Osteocyte (in vitro differentiated cells): Measurements from ENCODE around the gene CKS1B. TPM values are rescaled to one million over a fixed set of nuclear protein-coding genes. Genes with fewer than 3 reads are reported as not detected.

Experiments
- DNase-seq: peaks from one replicate; pipeline ENCODE4 v3.0.0; 2021; ENCODE audit warnings: mixed read lengths; ENCODE audit not compliant: unreplicated experiment; ENCODE audit errors: extremely low spot score
- H3K27ac Mint-ChIP-seq: one replicate; pipeline ENCODE4 v1.8.0; 2021; ENCODE audit warnings: mild to moderate bottlenecking, mixed read lengths; ENCODE audit not compliant: unreplicated experiment
- H3K27me3 Mint-ChIP-seq: one replicate; pipeline ENCODE4 v1.8.0; 2021; ENCODE audit warnings: mixed read lengths; ENCODE audit not compliant: unreplicated experiment
- H3K36me3 Mint-ChIP-seq: one replicate; pipeline ENCODE4 v1.8.0; 2021; ENCODE audit warnings: mixed read lengths; ENCODE audit not compliant: unreplicated experiment
- H3K4me1 Mint-ChIP-seq: one replicate; pipeline ENCODE4 v1.8.0; 2021; ENCODE audit warnings: mixed read lengths; ENCODE audit not compliant: unreplicated experiment
- H3K4me3 Mint-ChIP-seq: one replicate; pipeline ENCODE4 v1.8.0; 2021; ENCODE audit warnings: mild to moderate bottlenecking, moderate library complexity, mixed read lengths; ENCODE audit not compliant: unreplicated experiment
- H3K9me3 Mint-ChIP-seq: one replicate; pipeline ENCODE4 v1.8.0; 2021; ENCODE audit warnings: mixed read lengths; ENCODE audit not compliant: unreplicated experiment
- CTCF ChIP-seq: fragments of 200-600 bp; sonication (generic); IDR thresholded peaks from 2 replicates; pipeline ENCODE4 v1.5.0; 2021; ENCODE audit warnings: antibody characterized with exemption, mild to moderate bottlenecking, moderate library complexity
- total RNA-seq: library from RNA; stranded (reverse); gene quantifications from 2 replicates; pipeline ENCODE4 v1.2.1, GENCODE V29; 2021

The CKS1B gene
- total RNA-seq, 1 donor from 2014 or later: 38.5 TPM

DNA sequence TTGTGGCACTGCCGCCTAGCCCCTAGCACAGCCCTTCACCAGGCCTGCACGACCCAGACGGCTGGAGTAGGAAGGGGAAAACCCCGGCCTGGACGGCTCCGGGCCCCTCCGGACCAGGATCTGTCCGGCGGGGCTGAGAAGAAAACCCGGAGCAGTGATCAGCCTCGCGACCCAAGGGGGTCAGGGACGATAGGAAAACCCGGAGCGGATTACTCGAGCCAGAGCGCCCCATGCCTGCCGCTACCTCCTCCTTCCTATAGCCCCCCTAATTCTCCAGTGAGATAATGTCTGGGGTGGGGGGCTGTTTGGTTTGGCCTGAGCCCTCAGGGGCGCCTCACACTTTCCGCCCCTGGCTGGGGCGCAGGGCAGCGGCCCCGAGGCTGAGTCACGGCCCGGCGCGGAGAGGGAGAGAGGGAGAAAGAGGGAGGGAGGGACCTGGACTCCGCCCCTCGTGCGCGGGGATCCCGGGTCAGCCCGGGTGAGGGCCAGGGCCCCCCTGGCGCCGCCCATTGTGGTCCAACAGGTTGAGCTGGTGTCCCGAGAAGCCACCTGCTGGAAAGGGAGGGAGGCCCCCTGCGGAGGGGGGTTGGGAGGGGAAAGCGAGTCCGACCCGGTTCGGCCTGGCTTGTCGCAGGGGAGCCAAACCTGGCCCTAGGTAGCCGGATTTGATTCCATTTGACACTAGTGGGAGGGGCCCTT is 26.4 kb downstream of the CKS1B start:
- peak overlapping the region; percentile 94 for H3K4me3 Mint-ChIP-seq
- H3K9me3 Mint-ChIP-seq: no peaks in the 10 kb centered on the region
- H3K27me3 Mint-ChIP-seq: no peaks in the 10 kb centered on the region
- no peaks in the 10 kb centered on the region for H3K36me3 Mint-ChIP-seq
- peak overlapping the region; percentile 95 for H3K27ac Mint-ChIP-seq
- DNase-seq: peak; percentile 91
- peaks cover 31% of the 10 kb centered on the region for H3K4me1 Mint-ChIP-seq
- TF ChIP-seq CTCF: no peak

- peaks cover 31% of the 10 kb centered on the region for H3K4me1 Mint-ChIP-seq
- no peaks in the 10 kb centered on the region for H3K9me3 Mint-ChIP-seq
- no peaks in the 10 kb centered on the region for H3K27me3 Mint-ChIP-seq
- H3K27ac Mint-ChIP-seq: peak overlapping the region; percentile 95
- peak overlapping the region; percentile 94 for H3K4me3 Mint-ChIP-seq
- TF ChIP-seq CTCF: no peak
- H3K36me3 Mint-ChIP-seq: no peaks in the 10 kb centered on the region
- no peak for DNase-seq
Observed at GRCh38 chr1:155001425-155001674, 26.9 kb downstream of the CKS1B start.

DNA sequence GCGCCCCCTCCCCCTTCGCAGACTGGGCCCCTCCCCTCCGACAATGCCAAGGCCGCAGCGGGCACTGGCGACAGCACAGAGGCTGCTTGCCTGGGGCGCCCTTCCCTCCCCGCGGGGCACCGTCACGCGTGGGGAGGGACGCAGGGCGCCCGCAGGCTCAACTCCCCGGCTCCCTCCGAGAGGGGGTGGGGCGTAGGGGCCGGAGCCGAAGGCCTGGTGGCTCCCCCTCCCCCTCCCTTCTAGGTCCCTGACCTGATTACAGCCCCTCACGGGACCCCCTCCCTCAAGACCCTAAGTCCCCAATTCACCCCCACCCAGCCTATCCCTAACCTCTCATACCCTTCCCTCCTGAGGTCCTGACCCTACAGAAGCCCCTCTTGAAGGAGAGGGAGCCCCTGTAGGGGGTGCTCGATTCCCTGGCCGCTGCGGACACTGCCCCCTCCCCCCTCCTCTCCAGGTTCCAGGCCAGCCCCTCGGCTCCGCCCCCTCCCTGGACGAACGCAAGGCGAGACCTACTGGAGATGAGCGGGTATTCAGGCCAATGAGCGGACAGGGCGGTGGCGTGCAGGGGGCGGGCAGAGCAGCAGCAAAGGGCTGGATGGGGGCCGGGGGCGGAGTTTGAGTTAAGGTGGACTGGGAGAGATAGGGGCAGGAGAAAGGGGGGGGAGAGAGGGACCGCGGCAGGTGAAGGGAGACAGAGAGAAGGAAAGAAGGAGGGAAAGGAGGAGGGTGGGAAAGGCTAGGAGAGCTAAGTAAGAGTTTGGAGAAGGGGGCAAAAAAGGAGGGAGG is 27.4 kb downstream of the CKS1B start:
- peak; percentile 100 for DNase-seq
- Mint-ChIP-seq H3K27me3 (no peaks in the 10 kb centered on the region), H3K27ac (peak overlapping the region; percentile 95), H3K36me3 (no peaks in the 10 kb centered on the region), H3K9me3 (no peaks in the 10 kb centered on the region), H3K4me3 (peak overlapping the region; percentile 94), H3K4me1 (peaks cover 34% of the 10 kb centered on the region)
- TF ChIP-seq CTCF: peak; percentile 56

DNA sequence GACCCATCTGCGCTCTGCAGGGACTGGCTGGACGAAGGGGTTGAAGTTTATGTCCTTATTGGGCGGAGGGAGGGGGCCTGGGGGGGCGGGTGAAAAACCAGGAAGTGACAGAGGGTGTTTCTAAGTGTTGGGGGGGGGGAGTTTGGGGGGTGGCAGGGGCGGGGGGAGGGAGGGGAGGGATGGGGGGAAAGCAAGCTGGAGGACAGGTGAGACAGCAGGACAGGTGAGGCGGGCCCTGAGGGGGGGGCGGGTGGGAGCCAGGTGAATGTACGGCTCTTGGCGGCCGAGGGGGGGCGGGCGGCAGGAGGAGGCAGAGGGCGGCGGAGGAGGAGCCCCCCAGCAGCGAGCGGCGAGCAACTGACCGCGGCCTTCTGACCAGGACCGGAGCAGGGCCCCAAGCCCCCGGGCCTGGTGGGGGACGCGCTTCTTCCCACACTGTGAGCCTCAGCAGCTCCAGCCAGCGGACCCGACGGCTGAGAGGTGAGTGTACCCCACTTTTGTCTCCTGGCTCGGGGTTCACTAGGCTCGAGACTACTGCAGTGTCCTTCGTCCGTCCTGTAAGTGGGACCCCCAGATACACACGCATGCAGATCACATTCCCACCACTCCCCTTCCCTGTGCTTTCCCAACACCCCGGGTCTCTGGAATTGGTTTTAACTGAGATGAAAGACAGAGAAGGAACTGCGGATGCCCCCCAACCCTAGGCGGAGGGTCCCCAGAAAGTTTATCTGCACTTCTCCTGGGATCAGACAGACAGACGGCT is 28.2 kb downstream of the CKS1B start, which contains the start of gene ZBTB7B:
Gene ZBTB7B (plus strand): TSS at position 339 of the 763 bp plus-strand sequence. CDS start 11,859 bp downstream, outside the sequence.
- DNase-seq: no peak
- no peaks in the 10 kb centered on the region for H3K36me3 Mint-ChIP-seq

More for the DNA sequence above, 28.2 kb downstream of the CKS1B start, which contains the start of gene ZBTB7B:
- peak within 1 kb of the TSS; percentile 94 for H3K4me3 Mint-ChIP-seq
- peak within 1 kb of the TSS; percentile 96 for H3K27ac Mint-ChIP-seq
- peaks cover 34% of the 10 kb centered on the region for H3K4me1 Mint-ChIP-seq
- H3K9me3 Mint-ChIP-seq: no peaks in the 10 kb centered on the region
- TF ChIP-seq CTCF: no peak
- no peaks in the 10 kb centered on the region for H3K27me3 Mint-ChIP-seq
